Measurements from ENCODE around the gene ARMH1. TPM values are rescaled to one million over a fixed set of nuclear protein-coding genes. Genes with fewer than 3 reads are reported as not detected.
"Not testable (repeated sequence)": the region's sequence is repeated elsewhere in the genome, so short reads cannot be mapped to it uniquely, and the experiment has no call there.

The ARMH1 gene
- total and polyA plus RNA-seq, 2 experiments from 2014 or later = 1.4 to 1.6 TPM

DNA sequence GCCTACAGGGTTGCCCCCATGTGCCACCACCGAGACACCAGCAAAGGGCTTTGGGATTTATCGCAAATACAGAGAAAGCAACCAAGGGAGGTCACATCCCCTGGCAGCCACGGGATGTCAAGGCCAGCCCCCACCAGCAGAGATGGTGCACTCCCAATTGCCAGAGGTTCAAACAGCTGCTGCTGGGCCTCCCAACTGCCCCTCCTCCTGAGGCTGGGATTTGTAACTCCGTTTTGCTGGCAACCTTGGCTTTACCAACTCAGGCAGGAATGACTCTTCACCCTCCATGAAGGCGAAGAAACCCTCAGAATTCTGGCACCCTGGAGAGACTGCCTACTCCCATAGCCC is 11.9 kb upstream of the ARMH1 start:
- in situ Hi-C loops (cut with MboI) = no loop called here
- DNase-seq = no peak
- H3K4me1 ChIP-seq (ENCODE audit: insufficient read depth) = no peaks in the 10 kb centered on the region
- H3F3A ChIP-seq (ENCODE audit: insufficient read depth) = no peaks in the 10 kb centered on the region
- no peak overlapping the region for H2AFZ ChIP-seq
- H3K4me3 ChIP-seq = no peak overlapping the region
- no peaks in the 10 kb centered on the region for H3K9me2 ChIP-seq (ENCODE audit: insufficient read depth)
- H3K4me2 ChIP-seq (ENCODE audit: unreplicated experiment) = no peak overlapping the region
- no peaks in the 10 kb centered on the region for H3K79me2 ChIP-seq (ENCODE audit: insufficient read depth)
- no peak overlapping the region for H3K9ac ChIP-seq
- no peaks in the 10 kb centered on the region for H3K9me3 ChIP-seq (ENCODE audit: low read depth)
- 67 to 75% methylated on average over 5 of the region's 5 CpGs for WGBS, 2 experiments (ENCODE audit: low coverage in 1 of 2, low lambda C conversion rate in 2 of 2, missing lambda C conversion rate in 2 of 2)
- TF ChIP-seq EZH2 (IDR thresholded peaks at IDR 0.05; ENCODE audit: insufficient read depth, poor library complexity, severe bottlenecking) (no peak), EZH2phosphoT487 (IDR thresholded peaks at IDR 0.05; ENCODE audit: insufficient read depth, low read depth) (no peak)
- H3K27ac ChIP-seq = no peak overlapping the region
- H3K36me3 ChIP-seq (ENCODE audit: low read depth) = no peaks in the 10 kb centered on the region
- no peaks in the 10 kb centered on the region for H3K27me3 ChIP-seq (replicated peaks; ENCODE audit: insufficient read depth)
- no peaks in the 10 kb centered on the region for H4K20me1 ChIP-seq (ENCODE audit: insufficient read depth)

DNA sequence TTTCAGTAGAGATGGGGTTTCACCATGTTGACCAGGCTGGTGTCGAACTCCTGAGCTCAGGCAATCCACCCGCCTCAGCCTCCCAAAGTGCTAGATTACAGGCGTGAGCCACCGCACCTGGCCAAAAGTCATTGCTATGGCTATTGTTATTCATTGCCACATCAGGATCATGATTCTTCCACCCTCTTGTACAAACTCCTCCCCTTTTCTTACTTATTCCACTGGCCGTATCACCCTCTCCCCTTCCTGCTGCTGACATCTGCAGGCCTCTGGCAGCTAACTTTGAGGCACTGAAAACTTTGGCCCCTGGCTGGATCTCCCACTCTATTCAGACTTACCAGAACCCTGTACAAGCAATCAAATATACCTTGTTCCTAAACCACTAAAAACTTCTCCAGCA is 11.1 kb upstream of the ARMH1 start:
- TF ChIP-seq EZH2phosphoT487 (IDR thresholded peaks at IDR 0.05; ENCODE audit: insufficient read depth, low read depth) (no peak), EZH2 (IDR thresholded peaks at IDR 0.05; ENCODE audit: insufficient read depth, poor library complexity, severe bottlenecking) (no peak)

DNA sequence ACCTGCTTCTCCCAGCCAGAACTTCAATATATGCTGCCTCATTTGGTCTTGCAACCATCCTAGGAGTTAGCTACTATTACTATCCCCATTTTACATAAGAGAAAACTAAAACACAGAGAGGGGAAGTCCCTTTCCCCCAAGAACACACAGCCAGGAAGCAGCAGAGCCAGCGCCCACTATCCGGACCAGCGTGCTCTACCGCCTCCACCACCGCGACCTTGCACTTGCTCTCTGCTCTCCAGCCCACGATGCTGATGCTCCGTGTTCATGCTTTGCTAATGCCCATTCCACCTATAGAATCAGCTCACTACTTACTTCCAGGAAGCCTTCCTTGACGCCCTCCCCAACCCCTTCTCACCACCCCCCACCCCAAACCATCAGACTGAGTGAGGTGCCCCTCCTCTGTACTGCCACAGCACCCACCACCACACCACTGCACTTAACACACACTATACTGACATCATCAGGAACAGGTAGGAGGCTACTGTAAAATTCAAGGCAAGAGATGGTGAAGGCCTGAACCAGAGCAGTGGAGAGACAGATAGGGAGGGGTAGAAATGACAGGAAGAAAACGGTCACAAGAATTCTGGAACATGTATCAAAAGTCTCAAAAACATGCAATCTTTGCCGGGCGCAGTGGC is 9.7 kb upstream of the ARMH1 start:
- Histone ChIP-seq H3K27me3 (replicated peaks; ENCODE audit: insufficient read depth) (no peaks in the 10 kb centered on the region), H3K9me3 (ENCODE audit: low read depth) (no peaks in the 10 kb centered on the region), H3K27ac (no peak overlapping the region), H3F3A (ENCODE audit: insufficient read depth) (no peaks in the 10 kb centered on the region), H4K20me1 (ENCODE audit: insufficient read depth) (no peaks in the 10 kb centered on the region), H3K4me2 (ENCODE audit: unreplicated experiment) (no peak overlapping the region), H3K4me3 (no peak overlapping the region), H3K9ac (no peak overlapping the region), H3K36me3 (ENCODE audit: low read depth) (no peaks in the 10 kb centered on the region), H2AFZ (no peak overlapping the region), H3K9me2 (ENCODE audit: insufficient read depth) (no peaks in the 10 kb centered on the region), H3K4me1 (ENCODE audit: insufficient read depth) (no peaks in the 10 kb centered on the region), H3K79me2 (ENCODE audit: insufficient read depth) (no peaks in the 10 kb centered on the region)
- 87 to 93% methylated on average over 12 of the region's 12 CpGs for WGBS, 2 experiments (ENCODE audit: low coverage in 1 of 2, low lambda C conversion rate in 2 of 2, missing lambda C conversion rate in 2 of 2)
- no peak for DNase-seq
- no peak for TF ChIP-seq EZH2 (IDR thresholded peaks at IDR 0.05; ENCODE audit: insufficient read depth, poor library complexity, severe bottlenecking)
- TF ChIP-seq EZH2phosphoT487 (IDR thresholded peaks at IDR 0.05; ENCODE audit: insufficient read depth, low read depth) = no peak
- in situ Hi-C loops (cut with MboI) = no loop called here

More for the DNA sequence above, 11.1 kb upstream of the ARMH1 start:
- no peak for DNase-seq
- Histone ChIP-seq H3K9me3 (ENCODE audit: low read depth) (no peaks in the 10 kb centered on the region), H3K9ac (no peak overlapping the region), H3K9me2 (ENCODE audit: insufficient read depth) (no peaks in the 10 kb centered on the region), H3K4me3 (no peak overlapping the region), H4K20me1 (ENCODE audit: insufficient read depth) (no peaks in the 10 kb centered on the region), H3F3A (ENCODE audit: insufficient read depth) (no peaks in the 10 kb centered on the region), H3K27ac (no peak overlapping the region), H3K36me3 (ENCODE audit: low read depth) (no peaks in the 10 kb centered on the region), H3K4me1 (ENCODE audit: insufficient read depth) (no peaks in the 10 kb centered on the region), H2AFZ (no peak overlapping the region), H3K79me2 (ENCODE audit: insufficient read depth) (no peaks in the 10 kb centered on the region), H3K27me3 (replicated peaks; ENCODE audit: insufficient read depth) (no peaks in the 10 kb centered on the region), H3K4me2 (ENCODE audit: unreplicated experiment) (no peak overlapping the region)
- in situ Hi-C loops (cut with MboI) = no loop called here
- WGBS, 2 experiments (ENCODE audit: low coverage in 1 of 2, low lambda C conversion rate in 2 of 2, missing lambda C conversion rate in 2 of 2) = 94 to 95% methylated on average over 5 of the region's 5 CpGs

DNA sequence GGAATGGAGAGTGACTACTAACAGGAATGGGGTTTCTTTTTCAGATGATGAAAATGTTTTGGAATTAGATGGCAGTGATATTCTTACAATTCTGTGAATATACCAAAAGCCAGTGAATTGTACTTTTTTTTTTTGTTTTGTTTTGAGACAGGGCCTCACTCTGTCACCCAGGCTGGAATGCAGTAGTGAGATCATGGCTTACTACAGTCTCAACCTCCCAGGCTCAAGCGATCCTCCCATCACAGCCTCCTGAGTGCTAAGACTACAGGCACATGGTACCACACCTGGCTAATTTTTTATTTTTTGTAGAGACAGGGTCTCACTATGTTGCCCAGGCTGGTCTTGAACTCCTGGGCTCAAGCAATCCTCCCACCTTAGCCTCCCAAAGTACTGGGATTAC is 7.8 kb upstream of the ARMH1 start:
- H3K9me2 ChIP-seq (ENCODE audit: insufficient read depth); in situ Hi-C loops (cut with MboI); H3K4me1 ChIP-seq (ENCODE audit: insufficient read depth); H3F3A ChIP-seq (ENCODE audit: insufficient read depth); H3K36me3 ChIP-seq (ENCODE audit: low read depth); H3K27me3 ChIP-seq (replicated peaks; ENCODE audit: insufficient read depth); DNase-seq; H3K4me2 ChIP-seq (ENCODE audit: unreplicated experiment); H3K27ac ChIP-seq; H3K9ac ChIP-seq; H3K79me2 ChIP-seq (ENCODE audit: insufficient read depth); H3K9me3 ChIP-seq (ENCODE audit: low read depth); H4K20me1 ChIP-seq (ENCODE audit: insufficient read depth); H2AFZ ChIP-seq; H3K4me3 ChIP-seq: not testable (repeated sequence)
- WGBS, 2 experiments (ENCODE audit: low coverage in 1 of 2, low lambda C conversion rate in 2 of 2, missing lambda C conversion rate in 2 of 2) = 100% methylated on average over 1 of the region's 1 CpG
